PC-3 (cell line): ENCODE data around the gene KRTAP5-5.

Experiments
- EZH2 ChIP-seq: fragments of 300-600 bp; sonication (generic); IDR thresholded peaks from one replicate; pipeline ENCODE4 v1.6.1; 2017; ENCODE audit warnings: antibody characterized with exemption, mild to moderate bottlenecking, low read length; ENCODE audit not compliant: unreplicated experiment
- EZH2phosphoT487 ChIP-seq: fragments of 300-600 bp; sonication (generic); IDR thresholded peaks from 2 replicates; pipeline ENCODE4 v1.6.1; 2018; ENCODE audit warnings: mild to moderate bottlenecking, antibody characterized with exemption, low read length, borderline replicate concordance
- TF ChIP-seq, protein P1 (sequence below): fragments of 300-600 bp; sonication (generic); conservative IDR thresholded peaks from 2 replicates; pipeline ENCODE4 v1.5.1; 2017; ENCODE audit warnings: antibody characterized with exemption, low read depth, mild to moderate bottlenecking, low read length

DNA sequence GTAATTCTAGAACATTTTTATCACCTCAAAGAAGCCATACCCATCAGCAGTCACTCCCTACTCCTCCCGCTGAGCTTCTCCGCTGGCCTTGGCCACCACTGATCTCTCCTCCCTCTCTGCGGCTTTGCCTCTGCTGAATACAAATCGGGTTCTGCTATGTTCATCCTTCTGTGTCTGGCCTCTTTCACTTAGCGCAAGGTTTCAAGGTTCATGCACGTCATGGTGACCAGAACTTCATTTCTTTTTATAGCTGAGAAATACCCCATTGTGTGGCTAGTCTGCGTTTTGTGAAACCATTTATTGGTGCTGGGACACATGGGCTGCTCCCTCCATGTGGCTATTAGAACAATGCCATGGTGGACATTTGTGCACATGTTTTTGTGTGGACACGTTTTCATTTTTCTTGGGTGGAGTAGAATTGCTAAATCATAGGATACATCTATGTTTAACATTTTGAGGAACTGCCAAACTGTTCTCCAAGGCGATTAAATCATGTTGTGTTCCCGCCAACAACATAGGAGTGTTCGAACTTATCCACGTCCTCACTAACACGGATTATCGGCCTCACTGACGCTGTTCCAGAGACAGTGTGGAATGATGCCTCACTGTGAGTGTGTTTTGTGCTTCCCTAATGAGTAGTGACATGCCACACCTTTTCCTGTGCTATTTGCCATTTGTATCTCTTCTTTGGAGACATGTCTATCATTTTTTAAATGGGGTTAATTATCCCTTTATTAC is 43.2 kb downstream of the KRTAP5-5 start:
- TF ChIP-seq, protein P1, sequence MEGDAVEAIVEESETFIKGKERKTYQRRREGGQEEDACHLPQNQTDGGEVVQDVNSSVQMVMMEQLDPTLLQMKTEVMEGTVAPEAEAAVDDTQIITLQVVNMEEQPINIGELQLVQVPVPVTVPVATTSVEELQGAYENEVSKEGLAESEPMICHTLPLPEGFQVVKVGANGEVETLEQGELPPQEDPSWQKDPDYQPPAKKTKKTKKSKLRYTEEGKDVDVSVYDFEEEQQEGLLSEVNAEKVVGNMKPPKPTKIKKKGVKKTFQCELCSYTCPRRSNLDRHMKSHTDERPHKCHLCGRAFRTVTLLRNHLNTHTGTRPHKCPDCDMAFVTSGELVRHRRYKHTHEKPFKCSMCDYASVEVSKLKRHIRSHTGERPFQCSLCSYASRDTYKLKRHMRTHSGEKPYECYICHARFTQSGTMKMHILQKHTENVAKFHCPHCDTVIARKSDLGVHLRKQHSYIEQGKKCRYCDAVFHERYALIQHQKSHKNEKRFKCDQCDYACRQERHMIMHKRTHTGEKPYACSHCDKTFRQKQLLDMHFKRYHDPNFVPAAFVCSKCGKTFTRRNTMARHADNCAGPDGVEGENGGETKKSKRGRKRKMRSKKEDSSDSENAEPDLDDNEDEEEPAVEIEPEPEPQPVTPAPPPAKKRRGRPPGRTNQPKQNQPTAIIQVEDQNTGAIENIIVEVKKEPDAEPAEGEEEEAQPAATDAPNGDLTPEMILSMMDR = no peak
- TF ChIP-seq EZH2phosphoT487 (no peak), EZH2 (no peak)
